Neural progenitor cell (in vitro differentiated cells): ENCODE measurements around the gene LSP1. TPM values are rescaled to one million over a fixed set of nuclear protein-coding genes. Genes with fewer than 3 reads are reported as not detected.
A peak's percentile ranks its signal among the peaks of the same experiment; 100 is the strongest.

Experiments used
- DNase-seq: peaks from one replicate; pipeline ENCODE4 v3.0.0-alpha.2; 2016; ENCODE audit warnings: low spot score
- H2AFZ ChIP-seq: fragments of 200-600 bp; sonication (generic); replicated peaks from 2 replicates; pipeline ENCODE4 v1.6.1; 2016; ENCODE audit warnings: antibody characterized with exemption
- H3F3A ChIP-seq: fragments of 200-600 bp; sonication (generic); 2 replicates; pipeline ENCODE4 v1.6.1; 2016; ENCODE audit warnings: antibody characterized with exemption, low read depth
- H3K27ac ChIP-seq: fragments of 200-600 bp; sonication (generic); 2 replicates; pipeline ENCODE4 v1.5.1; 2016; ENCODE audit warnings: mild to moderate bottlenecking
- H3K27me3 ChIP-seq: fragments of 200-600 bp; sonication (generic); 2 replicates; pipeline ENCODE4 v1.6.1; 2016; ENCODE audit warnings: mild to moderate bottlenecking, moderate library complexity
- H3K36me3 ChIP-seq: fragments of 200-600 bp; sonication (generic); 2 replicates; pipeline ENCODE4 v1.5.1; 2016
- H3K4me1 ChIP-seq: fragments of 200-600 bp; sonication (generic); 2 replicates; pipeline ENCODE4 v1.6.1; 2016; ENCODE audit warnings: mixed run types
- H3K4me2 ChIP-seq: fragments of 200-600 bp; sonication (generic); 2 replicates; pipeline ENCODE4 v1.6.1; 2016
- H3K4me3 ChIP-seq: fragments of 200-600 bp; sonication (generic); 2 replicates; pipeline ENCODE4 v1.5.1; 2016
- H3K79me2 ChIP-seq: fragments of 200-600 bp; sonication (generic); 2 replicates; pipeline ENCODE4 v1.6.1; 2016; ENCODE audit warnings: low read depth
- H3K9ac ChIP-seq: fragments of 200-600 bp; sonication (generic); 2 replicates; pipeline ENCODE4 v1.6.1; 2016
- H3K9me3 ChIP-seq: fragments of 200-600 bp; sonication (generic); 2 replicates; pipeline ENCODE4 v1.5.1; 2016; ENCODE audit warnings: low read depth
- H4K20me1 ChIP-seq: fragments of 200-600 bp; sonication (generic); 2 replicates; pipeline ENCODE4 v1.6.1; 2016; ENCODE audit warnings: low read depth
- H3K27ac Mint-ChIP-seq: 3 replicates; pipeline ENCODE4 v1.8.0; 2021; ENCODE audit warnings: mixed read lengths
- H3K27me3 Mint-ChIP-seq: 2 replicates; pipeline ENCODE4 v1.8.0; 2022; ENCODE audit warnings: low read depth, mild to moderate bottlenecking, inconsistent platforms, moderate library complexity, mixed read lengths; ENCODE audit not compliant: insufficient read depth
- H3K36me3 Mint-ChIP-seq: 3 replicates; pipeline ENCODE4 v1.8.0; 2021; ENCODE audit warnings: mixed read lengths
- H3K4me1 Mint-ChIP-seq: 3 replicates; pipeline ENCODE4 v1.8.0; 2021; ENCODE audit warnings: mixed read lengths
- H3K4me3 Mint-ChIP-seq: 3 replicates; pipeline ENCODE4 v1.8.0; 2021; ENCODE audit warnings: mild to moderate bottlenecking, moderate library complexity, mixed read lengths
- H3K9me3 Mint-ChIP-seq: 3 replicates; pipeline ENCODE4 v1.8.0; 2020; ENCODE audit warnings: mixed read lengths
- CTCF ChIP-seq: fragments of 200-600 bp; sonication (generic); IDR thresholded peaks from 2 replicates; pipeline ENCODE4 v1.5.1; 2017; ENCODE audit warnings: antibody characterized with exemption, mild to moderate bottlenecking
- EZH2 ChIP-seq: fragments of 200-600 bp; sonication (generic); IDR thresholded peaks from 2 replicates; pipeline ENCODE4 v1.6.1; 2017; ENCODE audit warnings: antibody characterized with exemption, mild to moderate bottlenecking, moderate library complexity
- EZH2phosphoT487 ChIP-seq: fragments of 200-600 bp; sonication (generic); IDR thresholded peaks from 2 replicates; pipeline ENCODE4 v1.6.1; 2017; ENCODE audit warnings: antibody characterized with exemption
- total RNA-seq: library from RNA; depleted of rRNA; stranded (reverse); fragments of >200 nt; gene quantifications from 2 replicates; pipeline ENCODE4 v1.2.3, GENCODE V29; 2015; ENCODE audit warnings: low replicate concordance

LSP1 gene
- total RNA-seq, 1 donor from 2014 or later = not detected

- TF ChIP-seq CTCF (no peak), EZH2 (no peak)
- no peaks in the 10 kb centered on the region for H3F3A ChIP-seq
- H3K4me3 Mint-ChIP-seq = no peak overlapping the region
- peaks cover 7% of the 10 kb centered on the region for H3K27me3 Mint-ChIP-seq
- H3K9me3 Mint-ChIP-seq = no peaks in the 10 kb centered on the region
- peaks cover 22% of the 10 kb centered on the region for H3K4me1 Mint-ChIP-seq
- no peak overlapping the region for H3K4me2 ChIP-seq
- H4K20me1 ChIP-seq = no peaks in the 10 kb centered on the region
- no peak overlapping the region for H3K27ac ChIP-seq
- peaks cover under 1% of the 10 kb centered on the region for H3K4me1 ChIP-seq
- no peak overlapping the region for H3K9ac ChIP-seq
- H3K27me3 ChIP-seq = no peaks in the 10 kb centered on the region
- H3K36me3 Mint-ChIP-seq = no peaks in the 10 kb centered on the region
- DNase-seq = no peak
- no peak overlapping the region for H2AFZ ChIP-seq
- no peaks in the 10 kb centered on the region for H3K79me2 ChIP-seq
- peak overlapping the region; percentile 72 for H3K27ac Mint-ChIP-seq
- no peak overlapping the region for H3K4me3 ChIP-seq
- H3K36me3 ChIP-seq = no peaks in the 10 kb centered on the region
- H3K9me3 ChIP-seq = no peaks in the 10 kb centered on the region
Observed at GRCh38 chr11:1877211-1878136, 24.6 kb downstream of the LSP1 start.

GRCh38 chr11:1878137-1879031 is 25.5 kb downstream of the LSP1 start:
- no peaks in the 10 kb centered on the region for H3K9me3 Mint-ChIP-seq
- no peaks in the 10 kb centered on the region for H3K36me3 Mint-ChIP-seq
- no peaks in the 10 kb centered on the region for H3F3A ChIP-seq

GRCh38 chr11:1879342-1879940 is 26.6 kb downstream of the LSP1 start:
- peak overlapping the region; percentile 60 for H3K27ac Mint-ChIP-seq
- Histone ChIP-seq H3K27ac (no peak overlapping the region), H3K9ac (no peak overlapping the region), H3K4me1 (peaks cover 6% of the 10 kb centered on the region), H4K20me1 (no peaks in the 10 kb centered on the region), H3K4me2 (no peak overlapping the region), H3K27me3 (no peaks in the 10 kb centered on the region), H3K79me2 (no peaks in the 10 kb centered on the region), H2AFZ (no peak overlapping the region), H3K4me3 (no peak overlapping the region), H3F3A (no peaks in the 10 kb centered on the region), H3K9me3 (no peaks in the 10 kb centered on the region), H3K36me3 (no peaks in the 10 kb centered on the region)
- TF ChIP-seq EZH2phosphoT487 = no peak
- TF ChIP-seq CTCF = no peak
- TF ChIP-seq EZH2 = no peak
- no peaks in the 10 kb centered on the region for H3K36me3 Mint-ChIP-seq
- H3K4me1 Mint-ChIP-seq = peaks cover 11% of the 10 kb centered on the region
- peaks cover 4% of the 10 kb centered on the region for H3K27me3 Mint-ChIP-seq
- H3K4me3 Mint-ChIP-seq = no peak overlapping the region
- no peak for DNase-seq
- H3K9me3 Mint-ChIP-seq = no peaks in the 10 kb centered on the region

More at GRCh38 chr11:1878137-1879031, 25.5 kb downstream of the LSP1 start:
- H3K79me2 ChIP-seq = no peaks in the 10 kb centered on the region
- Mint-ChIP-seq H3K27me3 (peaks cover 4% of the 10 kb centered on the region), H3K4me1 (peaks cover 14% of the 10 kb centered on the region), H3K27ac (no peak overlapping the region), H3K4me3 (no peak overlapping the region)
- H3K36me3 ChIP-seq = no peaks in the 10 kb centered on the region
- peaks cover 6% of the 10 kb centered on the region for H3K4me1 ChIP-seq
- H3K4me3 ChIP-seq = no peak overlapping the region
- no peaks in the 10 kb centered on the region for H3K27me3 ChIP-seq
- H3K27ac ChIP-seq = no peak overlapping the region
- H3K4me2 ChIP-seq = no peak overlapping the region
- TF ChIP-seq CTCF = no peak
- no peak for TF ChIP-seq EZH2phosphoT487
- no peak for TF ChIP-seq EZH2
- no peak overlapping the region for H3K9ac ChIP-seq
- DNase-seq = no peak
- no peaks in the 10 kb centered on the region for H4K20me1 ChIP-seq
- H3K9me3 ChIP-seq = no peaks in the 10 kb centered on the region
- no peak overlapping the region for H2AFZ ChIP-seq
